Measurements from ENCODE around the gene C10orf143. TPM values are rescaled to one million over a fixed set of nuclear protein-coding genes. Genes with fewer than 3 reads are reported as not detected.
"Not testable (repeated sequence)": the region's sequence is repeated elsewhere in the genome, so short reads cannot be mapped to it uniquely, and the experiment has no call there.

The C10orf143 gene
- total RNA-seq: 2.7 and 4.4 TPM in 2 replicates

GRCh38 chr10:130110246-130111112 lies at the start of gene C10orf143:
Gene C10orf143 (minus strand): TSS chr10:130110830. CDS start chr10:130110772, 58 bp downstream.
- intact Hi-C loops (cut with micrococcal nuclease): loop anchor here (1.0 to 5.0 kb wide), 9 partner anchors 17 to 1984 kb away; partner anchors contain the start of genes GLRX3, MGMT and MKI67

- intact Hi-C loops (cut with micrococcal nuclease): no loop called here
These were observed 48.7 kb upstream of the C10orf143 start for GRCh38 chr10:130159192-130159794.

- intact Hi-C loops (cut with micrococcal nuclease): no loop called here
These were observed 35.4 kb upstream of the C10orf143 start for GRCh38 chr10:130146042-130146441.

- intact Hi-C loops (cut with micrococcal nuclease): no loop called here
These were observed 31.2 kb upstream of the C10orf143 start for GRCh38 chr10:130141878-130142277.

- intact Hi-C loops (cut with micrococcal nuclease): no loop called here
These were observed 30.8 kb upstream of the C10orf143 start for GRCh38 chr10:130141460-130141859.

GRCh38 chr10:130141038-130141437 lies 30.4 kb upstream of the C10orf143 start:
- intact Hi-C loops (cut with micrococcal nuclease): no loop called here

- intact Hi-C loops (cut with micrococcal nuclease): loop anchor here (1.0 kb wide), 2 partner anchors 31 to 1760 kb away; no protein-coding TSS in a partner anchor
These were observed 29.8 kb upstream of the C10orf143 start for GRCh38 chr10:130140425-130140824.

- intact Hi-C loops (cut with micrococcal nuclease): no loop called here
These were observed 27.8 kb upstream of the C10orf143 start for GRCh38 chr10:130138479-130138866.

- intact Hi-C loops (cut with micrococcal nuclease): loop anchor here (1.0 to 2.0 kb wide), 2 partner anchors 23 to 41 kb away; no protein-coding TSS in a partner anchor
These were observed 27.2 kb upstream of the C10orf143 start for GRCh38 chr10:130137659-130138478.

GRCh38 chr10:130137090-130137448 lies 26.4 kb upstream of the C10orf143 start:
- intact Hi-C loops (cut with micrococcal nuclease): loop anchor here (1.0 to 2.0 kb wide), 2 partner anchors 24 to 42 kb away; no protein-coding TSS in a partner anchor

GRCh38 chr10:130136226-130137089 lies 25.8 kb upstream of the C10orf143 start, which contains the start of gene GLRX3:
Gene GLRX3 (plus strand): TSS chr10:130136391. CDS start chr10:130136421, 30 bp downstream.
- intact Hi-C loops (cut with micrococcal nuclease): loop anchor here (1.0 to 2.0 kb wide), 5 partner anchors 9 to 669 kb away; partner anchors contain the start of gene MGMT

GRCh38 chr10:130135676-130136225 lies 25.1 kb upstream of the C10orf143 start:
- intact Hi-C loops (cut with micrococcal nuclease): loop anchor here (1.0 to 2.0 kb wide), 4 partner anchors 8 to 668 kb away; partner anchors contain the start of gene MGMT

- intact Hi-C loops (cut with micrococcal nuclease): no loop called here
These were observed 18.3 kb upstream of the C10orf143 start for GRCh38 chr10:130128922-130129321.

GRCh38 chr10:130128062-130128781 lies 17.6 kb upstream of the C10orf143 start:
- intact Hi-C loops (cut with micrococcal nuclease): no loop called here

GRCh38 chr10:130127364-130128061 lies 16.9 kb upstream of the C10orf143 start:
- intact Hi-C loops (cut with micrococcal nuclease): loop anchor here (1.0 to 2.0 kb wide), 6 partner anchors 9 to 1096 kb away; partner anchors contain the start of gene GLRX3

- intact Hi-C loops (cut with micrococcal nuclease): no loop called here
These were observed 11.0 kb upstream of the C10orf143 start for GRCh38 chr10:130121486-130122079.

GRCh38 chr10:130117535-130117934 lies 6.9 kb upstream of the C10orf143 start:
- intact Hi-C loops (cut with micrococcal nuclease): not testable (repeated sequence)

- intact Hi-C loops (cut with micrococcal nuclease): not testable (repeated sequence)
These were observed 6.3 kb upstream of the C10orf143 start for GRCh38 chr10:130116942-130117341.
